AG10803 (cell line): ENCODE data around the gene GNA15.

Experiments used
- DNase-seq: peaks from one replicate; pipeline ENCODE4 v3.0.0; 2010; ENCODE audit warnings: low read depth
- H3K4me3 ChIP-seq: 2 replicates; pipeline ENCODE4 v1.5.1; 2011; ENCODE audit warnings: mild to moderate bottlenecking, low read length, control low read depth
- TF ChIP-seq, protein P1 (sequence below): conservative IDR thresholded peaks from 2 replicates; pipeline ENCODE4 v1.5.1; 2011; ENCODE audit warnings: mild to moderate bottlenecking, low read length, control low read depth, inconsistent platforms

The GNA15 gene

DNA sequence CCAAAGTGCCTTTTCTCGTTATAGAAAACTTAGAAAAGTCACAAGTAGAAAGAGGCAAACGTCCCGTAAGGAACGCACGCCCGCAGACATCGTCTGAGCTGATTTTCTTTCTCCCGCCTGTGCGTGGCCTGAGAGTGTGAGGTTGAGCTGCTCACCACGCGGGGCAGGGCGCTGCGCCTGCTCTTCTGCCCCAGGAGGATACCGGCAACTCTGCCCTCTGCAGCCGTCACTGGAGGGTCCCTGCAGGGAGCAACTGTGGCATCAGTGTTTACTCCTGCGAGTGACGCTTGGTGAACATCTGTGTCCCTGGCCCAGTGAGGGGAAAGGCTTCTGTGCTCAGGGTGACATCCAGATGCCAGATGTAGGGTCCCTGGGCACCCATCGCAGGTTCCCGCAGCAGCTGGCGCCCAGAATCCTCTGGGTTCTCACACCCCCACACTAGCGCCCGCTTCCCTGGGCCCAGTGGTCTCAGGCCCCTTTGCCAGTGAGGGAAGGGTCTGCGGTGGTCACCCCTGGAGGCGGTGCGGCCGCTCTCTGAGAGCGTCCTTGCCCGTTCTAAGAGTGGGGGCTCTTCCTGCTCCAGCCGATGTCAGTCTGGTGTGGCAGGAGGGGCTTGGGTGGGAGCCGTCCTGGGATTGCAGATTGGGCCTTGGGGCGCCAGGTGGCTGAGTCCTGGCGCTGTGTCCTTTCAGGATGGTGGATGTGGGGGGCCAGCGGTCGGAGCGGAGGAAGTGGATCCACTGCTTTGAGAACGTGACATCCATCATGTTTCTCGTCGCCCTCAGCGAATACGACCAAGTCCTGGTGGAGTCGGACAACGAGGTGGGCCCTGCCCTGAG, 17.4 kb upstream of the GNA15 start:
- no peak for DNase-seq
- TF ChIP-seq, protein P1, sequence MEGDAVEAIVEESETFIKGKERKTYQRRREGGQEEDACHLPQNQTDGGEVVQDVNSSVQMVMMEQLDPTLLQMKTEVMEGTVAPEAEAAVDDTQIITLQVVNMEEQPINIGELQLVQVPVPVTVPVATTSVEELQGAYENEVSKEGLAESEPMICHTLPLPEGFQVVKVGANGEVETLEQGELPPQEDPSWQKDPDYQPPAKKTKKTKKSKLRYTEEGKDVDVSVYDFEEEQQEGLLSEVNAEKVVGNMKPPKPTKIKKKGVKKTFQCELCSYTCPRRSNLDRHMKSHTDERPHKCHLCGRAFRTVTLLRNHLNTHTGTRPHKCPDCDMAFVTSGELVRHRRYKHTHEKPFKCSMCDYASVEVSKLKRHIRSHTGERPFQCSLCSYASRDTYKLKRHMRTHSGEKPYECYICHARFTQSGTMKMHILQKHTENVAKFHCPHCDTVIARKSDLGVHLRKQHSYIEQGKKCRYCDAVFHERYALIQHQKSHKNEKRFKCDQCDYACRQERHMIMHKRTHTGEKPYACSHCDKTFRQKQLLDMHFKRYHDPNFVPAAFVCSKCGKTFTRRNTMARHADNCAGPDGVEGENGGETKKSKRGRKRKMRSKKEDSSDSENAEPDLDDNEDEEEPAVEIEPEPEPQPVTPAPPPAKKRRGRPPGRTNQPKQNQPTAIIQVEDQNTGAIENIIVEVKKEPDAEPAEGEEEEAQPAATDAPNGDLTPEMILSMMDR, result no peak
- H3K4me3 ChIP-seq, result no peak overlapping the region

DNA sequence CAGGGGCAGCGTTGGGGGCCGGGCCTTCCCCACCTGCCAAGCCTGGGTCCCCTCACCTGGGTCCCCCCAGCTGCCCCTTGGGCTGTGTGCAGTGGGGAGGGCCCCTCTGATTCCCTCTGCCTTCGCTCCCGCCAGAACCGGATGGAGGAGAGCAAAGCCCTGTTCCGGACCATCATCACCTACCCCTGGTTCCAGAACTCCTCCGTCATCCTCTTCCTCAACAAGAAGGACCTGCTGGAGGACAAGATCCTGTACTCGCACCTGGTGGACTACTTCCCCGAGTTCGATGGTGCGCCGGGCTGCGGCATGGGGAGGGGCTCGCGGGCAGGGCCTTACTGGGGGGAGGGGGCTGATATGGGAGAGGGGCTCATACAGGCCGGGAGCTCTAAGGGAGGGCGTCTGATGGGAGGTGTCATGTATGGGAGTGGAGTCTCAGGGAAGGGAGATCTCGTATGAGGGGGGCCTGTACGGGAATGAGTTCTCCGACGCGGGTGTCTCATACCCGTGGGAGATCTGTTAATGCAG, 16.7 kb upstream of the GNA15 start:
- no peak for DNase-seq
- TF ChIP-seq, protein P1, result no peak
- no peak overlapping the region for H3K4me3 ChIP-seq

DNA sequence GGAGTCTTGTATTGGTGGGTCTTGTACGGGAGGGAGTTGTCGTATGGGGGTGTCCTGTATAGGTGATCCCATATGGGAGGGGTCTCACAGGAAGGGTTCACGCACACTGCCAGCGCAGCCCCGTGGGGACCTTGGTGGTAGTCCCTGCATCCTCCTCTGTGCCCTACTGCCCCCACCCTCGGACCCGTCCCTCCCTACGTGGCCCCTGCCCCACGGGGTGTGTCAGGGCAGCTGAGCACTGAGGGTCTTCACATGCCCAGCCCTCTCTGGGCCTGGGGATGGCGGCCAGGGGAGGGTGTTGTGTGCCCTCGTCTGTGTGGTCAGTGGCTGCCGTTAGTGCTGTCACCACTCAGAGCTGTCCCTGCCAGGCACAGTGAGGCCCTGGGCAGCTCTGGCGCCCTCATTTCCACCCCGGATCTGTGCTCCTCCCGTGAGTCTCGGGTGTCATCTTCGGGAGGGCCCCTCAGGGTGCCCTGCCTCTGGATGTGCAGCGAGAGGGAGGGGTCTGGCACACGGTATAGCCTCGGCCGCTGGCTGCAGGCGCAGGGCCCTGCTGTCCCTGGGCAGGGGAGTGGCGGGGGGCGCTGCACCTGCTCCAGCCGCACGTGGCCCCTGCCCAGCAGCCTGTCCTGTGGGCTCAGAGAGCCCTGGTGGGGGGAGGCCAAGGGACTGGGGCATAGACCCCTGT, 16.0 kb upstream of the GNA15 start:
- DNase-seq, result no peak
- TF ChIP-seq, protein P1, result no peak
- no peak overlapping the region for H3K4me3 ChIP-seq

DNA sequence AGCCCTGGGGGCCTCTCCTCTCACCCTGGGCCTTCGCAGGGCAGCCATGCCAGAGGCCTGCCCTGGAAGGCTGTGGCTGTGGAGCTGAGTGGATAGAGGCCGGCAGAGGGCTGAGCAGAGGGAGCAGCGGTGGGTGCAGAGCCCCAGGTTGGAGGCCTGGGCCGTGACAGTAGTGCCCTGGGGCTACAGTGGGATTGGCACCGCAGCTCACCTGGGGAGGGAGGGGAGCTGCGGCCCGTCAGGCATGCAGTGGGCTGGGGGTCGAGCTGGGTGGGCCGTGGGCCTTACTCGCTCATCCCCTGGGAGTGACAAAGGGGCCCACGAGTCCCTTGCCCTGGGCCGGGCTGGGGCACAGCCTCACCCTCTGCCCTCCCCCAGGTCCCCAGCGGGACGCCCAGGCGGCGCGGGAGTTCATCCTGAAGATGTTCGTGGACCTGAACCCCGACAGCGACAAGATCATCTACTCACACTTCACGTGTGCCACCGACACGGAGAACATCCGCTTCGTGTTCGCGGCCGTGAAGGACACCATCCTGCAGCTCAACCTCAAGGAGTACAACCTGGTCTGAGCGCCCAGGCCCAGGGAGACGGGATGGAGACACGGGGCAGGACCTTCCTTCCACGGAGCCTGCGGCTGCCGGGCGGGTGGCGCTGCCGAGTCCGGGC, 15.1 kb upstream of the GNA15 start:
- no peak for DNase-seq
- H3K4me3 ChIP-seq, result no peak overlapping the region
- TF ChIP-seq, protein P1, result no peak

DNA sequence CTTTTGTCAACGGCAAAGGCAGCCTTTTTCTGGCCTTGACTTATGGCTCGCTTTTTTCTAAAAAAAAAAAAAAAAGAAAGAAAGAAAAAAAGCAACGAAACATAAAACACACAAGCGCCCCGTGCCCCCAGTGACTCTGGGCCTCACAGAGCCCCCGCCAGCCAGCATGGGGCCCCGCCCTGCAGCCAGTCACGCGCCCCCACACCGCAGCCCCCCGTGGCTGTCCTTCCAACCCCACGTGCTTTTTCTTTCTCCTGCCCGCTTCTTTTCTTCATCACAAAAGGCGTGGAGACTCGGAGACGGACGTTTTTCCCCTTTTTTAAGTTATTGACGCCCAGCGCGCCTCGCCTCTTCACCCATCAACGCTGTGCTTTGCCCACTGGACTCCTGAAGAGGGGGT, 14.4 kb upstream of the GNA15 start:
- no peak overlapping the region for H3K4me3 ChIP-seq
- TF ChIP-seq, protein P1, result no peak

DNA sequence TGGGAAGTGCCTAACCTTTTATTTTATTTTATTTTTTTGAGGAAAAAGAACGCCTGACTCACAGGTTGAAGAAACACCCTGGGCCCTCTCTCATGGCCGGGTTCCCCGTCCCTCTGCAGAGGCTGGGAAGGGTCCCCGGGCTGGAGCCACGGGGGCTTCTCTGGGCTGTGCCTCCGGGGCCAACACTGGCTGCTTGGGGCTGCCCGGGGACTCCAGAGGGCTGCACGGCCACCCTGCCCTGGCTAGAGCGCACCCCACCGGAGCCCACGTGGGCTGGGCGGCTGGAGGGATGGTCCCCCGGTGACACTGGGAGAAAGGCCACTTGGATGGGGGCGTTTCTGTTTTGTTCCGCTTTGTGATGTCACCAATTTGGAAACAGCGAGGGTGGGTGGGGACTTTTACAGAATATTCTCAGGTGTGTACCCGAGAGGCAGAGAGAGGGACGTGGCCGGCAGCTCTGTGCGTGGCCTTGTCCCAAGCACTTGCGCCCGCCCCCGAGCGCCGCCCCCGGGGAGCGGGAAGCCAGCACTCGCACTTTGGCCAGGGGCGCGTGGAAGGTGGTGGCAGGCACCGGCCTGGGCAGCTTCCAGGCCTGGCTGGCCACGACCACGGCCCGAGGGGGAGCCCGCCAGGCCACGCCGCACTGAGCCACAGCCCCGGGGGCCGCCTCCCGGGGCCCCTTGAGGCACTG, 13.9 kb upstream of the GNA15 start:
- TF ChIP-seq, protein P1, result no peak
- H3K4me3 ChIP-seq, result no peak overlapping the region
- no peak for DNase-seq

More for the DNA sequence above, 14.4 kb upstream of the GNA15 start:
- no peak for DNase-seq
